OCI-LY1 (cell line): ENCODE data around the gene LPAR5.
A peak's percentile ranks its signal among the peaks of the same experiment; 100 is the strongest.

Source experiments
- H2AFZ ChIP-seq: fragments of 200-600 bp; sonication (generic), shearing (Covaris generic); 2 replicates; pipeline ENCODE4 v1.6.0; 2014; ENCODE audit warnings: antibody characterized with exemption, mild to moderate bottlenecking, low read length
- H3F3A ChIP-seq: fragments of 200-600 bp; sonication (generic), shearing (Covaris generic); 2 replicates; pipeline ENCODE4 v1.6.0; 2014; ENCODE audit warnings: mild to moderate bottlenecking, antibody characterized with exemption, low read length, moderate library complexity; ENCODE audit not compliant: insufficient read depth
- H3K27ac ChIP-seq: fragments of 200-600 bp; sonication (generic); 2 replicates; pipeline ENCODE4 v1.5.1; 2014; ENCODE audit warnings: low read length, mixed run types, mild to moderate bottlenecking, low read depth; ENCODE audit not compliant: poor library complexity, severe bottlenecking
- H3K27me3 ChIP-seq: fragments of 200-600 bp; sonication (generic); 2 replicates; pipeline ENCODE4 v1.6.0; 2014; ENCODE audit warnings: antibody characterized with exemption, mild to moderate bottlenecking, low read length, moderate library complexity; ENCODE audit not compliant: insufficient read depth
- H3K36me3 ChIP-seq: fragments of 200-600 bp; sonication (generic); 2 replicates; pipeline ENCODE4 v1.6.1; 2014; ENCODE audit warnings: mild to moderate bottlenecking, antibody characterized with exemption, low read length, moderate library complexity, mixed read lengths; ENCODE audit not compliant: insufficient read depth
- H3K4me1 ChIP-seq: fragments of 200-600 bp; sonication (generic); 2 replicates; pipeline ENCODE4 v1.5.1; 2014; ENCODE audit warnings: mild to moderate bottlenecking, low read length, moderate library complexity; ENCODE audit not compliant: insufficient read depth, severe bottlenecking
- H3K4me2 ChIP-seq: fragments of 200-600 bp; sonication (generic), shearing (Covaris generic); 2 replicates; pipeline ENCODE4 v1.6.1; 2014; ENCODE audit warnings: low read length
- H3K4me3 ChIP-seq: fragments of 200-600 bp; sonication (generic); 2 replicates; pipeline ENCODE4 v1.5.1; 2014; ENCODE audit warnings: low read length, low read depth, mild to moderate bottlenecking, mixed read lengths; ENCODE audit not compliant: poor library complexity, severe bottlenecking
- H3K79me2 ChIP-seq: fragments of 200-600 bp; shearing (Covaris generic); 2 replicates; pipeline ENCODE4 v1.6.1; 2016; ENCODE audit warnings: mixed run types, low read length, mixed read lengths; ENCODE audit not compliant: insufficient read depth
- H3K9ac ChIP-seq: fragments of 200-600 bp; sonication (generic), shearing (Covaris generic); 2 replicates; pipeline ENCODE4 v1.6.1; 2014; ENCODE audit warnings: mild to moderate bottlenecking, low read length, mixed read lengths
- H3K9me2 ChIP-seq: fragments of 200-600 bp; sonication (generic), shearing (Covaris generic); 2 replicates; pipeline ENCODE4 v1.6.1; 2014; ENCODE audit warnings: low read depth, mild to moderate bottlenecking, low read length, mixed read lengths
- H3K9me3 ChIP-seq: fragments of 200-600 bp; shearing (Covaris generic); 2 replicates; pipeline ENCODE4 v1.6.1; 2014; ENCODE audit warnings: low read length, mixed read lengths
- H4K20me1 ChIP-seq: fragments of 200-600 bp; sonication (generic), shearing (Covaris generic); 2 replicates; pipeline ENCODE4 v1.6.0; 2016; ENCODE audit warnings: mild to moderate bottlenecking, low read length; ENCODE audit not compliant: insufficient read depth
- EZH2 ChIP-seq: fragments of 200-600 bp; sonication (generic), shearing (Covaris generic); IDR thresholded peaks from 2 replicates; pipeline ENCODE4 v1.8.0; 2017; ENCODE audit warnings: borderline replicate concordance, mixed run types, mild to moderate bottlenecking, antibody characterized with exemption, low read length, moderate library complexity, mixed read lengths
- TF ChIP-seq, protein P1 (sequence below): fragments of 200-600 bp; sonication (generic), shearing (Covaris generic); IDR thresholded peaks from 2 replicates; pipeline ENCODE4 v1.5.1; 2017; ENCODE audit warnings: mild to moderate bottlenecking, antibody characterized with exemption, low read length, moderate library complexity, mixed read lengths

Gene LPAR5

DNA sequence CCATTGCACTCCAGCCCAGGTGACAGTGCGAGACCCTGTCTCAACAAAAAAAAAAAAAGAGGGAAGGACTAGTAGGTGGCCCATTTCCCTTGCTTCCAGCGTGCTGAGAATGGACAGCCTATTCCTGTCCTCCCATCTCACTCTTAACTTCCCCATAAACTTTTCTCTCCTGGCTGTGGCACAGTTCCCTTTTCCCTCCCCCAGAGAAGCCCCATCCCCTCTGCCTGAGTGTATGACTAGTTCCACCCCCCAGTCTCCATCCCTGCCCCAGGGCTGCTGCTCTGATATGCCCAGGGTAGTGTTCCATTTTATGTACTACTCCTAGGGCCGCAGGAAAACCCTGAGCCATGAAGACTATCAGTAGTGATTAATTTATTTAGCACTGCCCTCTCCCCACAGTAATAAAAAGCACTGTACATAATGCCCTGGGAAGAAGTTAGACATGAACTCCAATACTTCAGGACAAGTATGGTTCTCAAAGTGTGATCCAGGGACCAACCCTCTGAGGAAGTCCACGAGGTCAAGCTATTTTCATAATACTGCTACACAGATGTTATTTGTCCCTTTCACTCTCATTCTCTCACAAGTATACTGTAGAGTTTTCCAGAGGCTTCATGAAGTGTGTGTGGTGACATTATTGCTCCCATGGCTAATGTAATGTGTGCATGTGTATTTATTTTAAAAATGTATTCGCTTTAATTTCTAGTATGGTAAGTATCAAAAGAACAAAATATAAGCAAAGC, 17.1 kb downstream of the LPAR5 start:
- Histone ChIP-seq H3K27ac (no peak overlapping the region), H3K27me3 (no peaks in the 10 kb centered on the region), H3K9ac (no peak overlapping the region), H3F3A (peaks cover 18% of the 10 kb centered on the region; the same call in 1 of the 2 replicates), H3K4me3 (no peak overlapping the region), H4K20me1 (no peaks in the 10 kb centered on the region), H3K9me2 (no peaks in the 10 kb centered on the region), H3K79me2 (no peaks in the 10 kb centered on the region), H3K4me1 (peaks cover 5% of the 10 kb centered on the region), H3K9me3 (no peaks in the 10 kb centered on the region), H3K4me2 (no peak overlapping the region), H2AFZ (no peak overlapping the region), H3K36me3 (peaks cover 34% of the 10 kb centered on the region)
- no peak for TF ChIP-seq EZH2
- TF ChIP-seq, protein P1, sequence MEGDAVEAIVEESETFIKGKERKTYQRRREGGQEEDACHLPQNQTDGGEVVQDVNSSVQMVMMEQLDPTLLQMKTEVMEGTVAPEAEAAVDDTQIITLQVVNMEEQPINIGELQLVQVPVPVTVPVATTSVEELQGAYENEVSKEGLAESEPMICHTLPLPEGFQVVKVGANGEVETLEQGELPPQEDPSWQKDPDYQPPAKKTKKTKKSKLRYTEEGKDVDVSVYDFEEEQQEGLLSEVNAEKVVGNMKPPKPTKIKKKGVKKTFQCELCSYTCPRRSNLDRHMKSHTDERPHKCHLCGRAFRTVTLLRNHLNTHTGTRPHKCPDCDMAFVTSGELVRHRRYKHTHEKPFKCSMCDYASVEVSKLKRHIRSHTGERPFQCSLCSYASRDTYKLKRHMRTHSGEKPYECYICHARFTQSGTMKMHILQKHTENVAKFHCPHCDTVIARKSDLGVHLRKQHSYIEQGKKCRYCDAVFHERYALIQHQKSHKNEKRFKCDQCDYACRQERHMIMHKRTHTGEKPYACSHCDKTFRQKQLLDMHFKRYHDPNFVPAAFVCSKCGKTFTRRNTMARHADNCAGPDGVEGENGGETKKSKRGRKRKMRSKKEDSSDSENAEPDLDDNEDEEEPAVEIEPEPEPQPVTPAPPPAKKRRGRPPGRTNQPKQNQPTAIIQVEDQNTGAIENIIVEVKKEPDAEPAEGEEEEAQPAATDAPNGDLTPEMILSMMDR: no peak

DNA sequence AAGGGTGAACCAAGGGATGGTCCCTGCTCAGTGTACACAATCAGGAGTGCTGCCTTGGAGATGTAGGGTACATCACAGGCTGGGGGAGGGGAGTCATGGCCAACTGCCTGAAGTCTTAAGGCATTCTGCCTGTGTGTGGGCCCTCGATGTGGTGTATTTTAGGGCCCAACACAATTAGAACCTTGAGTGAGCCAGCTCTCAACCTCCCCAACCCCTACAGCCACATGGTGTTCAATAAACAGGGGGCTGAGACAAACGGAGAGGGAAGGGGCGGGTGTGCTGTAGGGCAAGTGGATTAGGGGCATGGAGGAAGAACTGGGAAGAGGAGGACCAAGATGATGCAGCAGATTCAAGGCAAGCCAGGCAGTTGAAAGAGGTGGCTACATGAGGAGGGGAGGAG, 20.0 kb downstream of the LPAR5 start:
- no peak overlapping the region for H3K4me2 ChIP-seq
- no peaks in the 10 kb centered on the region for H3K9me2 ChIP-seq
- H4K20me1 ChIP-seq: no peaks in the 10 kb centered on the region
- H2AFZ ChIP-seq: no peak overlapping the region
- no peaks in the 10 kb centered on the region for H3K79me2 ChIP-seq
- H3K27me3 ChIP-seq: no peaks in the 10 kb centered on the region
- peaks cover 18% of the 10 kb centered on the region; the same call in 1 of the 2 replicates for H3F3A ChIP-seq
- H3K4me1 ChIP-seq: peaks cover 28% of the 10 kb centered on the region
- H3K9me3 ChIP-seq: no peaks in the 10 kb centered on the region
- peaks cover 22% of the 10 kb centered on the region for H3K36me3 ChIP-seq
- H3K9ac ChIP-seq: no peak overlapping the region
- no peak overlapping the region for H3K4me3 ChIP-seq
- TF ChIP-seq EZH2: no peak
- TF ChIP-seq, protein P1: no peak
- peak overlapping the region; percentile 71 for H3K27ac ChIP-seq

DNA sequence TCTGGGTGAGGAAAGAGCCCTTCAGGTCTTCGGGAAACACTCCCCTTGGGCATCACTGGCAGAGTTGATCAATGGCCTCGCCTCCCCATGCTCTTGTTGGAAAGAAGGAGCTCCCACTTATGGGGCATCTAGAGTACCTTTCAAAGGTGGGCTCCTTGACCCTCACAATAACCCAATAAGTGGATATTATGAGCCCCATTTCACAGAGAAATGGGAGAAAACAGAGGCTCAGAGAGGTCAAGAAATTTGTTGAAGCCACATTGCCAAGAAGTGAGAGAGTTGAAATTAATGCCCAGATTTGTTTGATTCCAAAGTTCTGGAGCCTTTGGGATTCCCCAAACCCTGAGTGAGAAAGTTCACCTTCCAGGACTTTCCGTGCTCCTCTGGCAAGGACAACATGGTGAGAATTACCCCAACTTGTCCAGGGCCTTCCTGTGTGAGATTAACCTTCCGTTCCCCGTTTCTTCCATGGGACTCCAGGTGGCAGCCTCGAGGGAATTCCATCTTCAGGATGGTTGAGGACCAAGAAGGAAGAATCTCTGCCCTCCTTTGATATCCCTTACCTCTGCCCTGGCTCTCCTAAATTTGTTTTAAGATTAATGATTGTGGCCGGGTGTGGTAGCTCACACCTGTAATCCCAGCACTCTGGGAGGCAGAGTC, 21.1 kb downstream of the LPAR5 start:
- no peaks in the 10 kb centered on the region for H3K9me2 ChIP-seq
- no peaks in the 10 kb centered on the region for H3K27me3 ChIP-seq
- TF ChIP-seq, protein P1: no peak
- no peak for TF ChIP-seq EZH2
- H2AFZ ChIP-seq: no peak overlapping the region
- H3K4me2 ChIP-seq: no peak overlapping the region
- H3K4me3 ChIP-seq: no peak overlapping the region
- H3K36me3 ChIP-seq: peaks cover 10% of the 10 kb centered on the region
- H3K27ac ChIP-seq: peak overlapping the region; percentile 78
- no peaks in the 10 kb centered on the region for H4K20me1 ChIP-seq
- H3K9me3 ChIP-seq: no peaks in the 10 kb centered on the region
- H3K9ac ChIP-seq: no peak overlapping the region
- no peaks in the 10 kb centered on the region for H3K79me2 ChIP-seq
- peaks cover 28% of the 10 kb centered on the region for H3K4me1 ChIP-seq
- H3F3A ChIP-seq: peaks cover 18% of the 10 kb centered on the region; the same call in 1 of the 2 replicates
